Colonic mucosa (tissue), 4 donors: Measurements from ENCODE around the gene SYCP2. TPM values are rescaled to one million over a fixed set of nuclear protein-coding genes. Genes with fewer than 3 reads are reported as not detected.

ENCODE experiments used
- DNase-seq: peaks from one replicate; pipeline ENCODE4 v3.0.0-alpha.2; 2020
- H3K27ac ChIP-seq: fragments of 200-600 bp; one replicate; pipeline ENCODE4 v1.8.0; 2021
- H3K27me3 ChIP-seq: fragments of 200-600 bp; one replicate; pipeline ENCODE4 v1.8.0; 2021
- H3K36me3 ChIP-seq: fragments of 200-600 bp; one replicate; pipeline ENCODE4 v1.8.0; 2021
- H3K4me1 ChIP-seq: fragments of 200-600 bp; one replicate; pipeline ENCODE4 v1.8.0; 2021; ENCODE audit warnings: mild to moderate bottlenecking
- H3K4me3 ChIP-seq: fragments of 200-600 bp; one replicate; pipeline ENCODE4 v1.8.0; 2021
- H3K9ac ChIP-seq, 2 donors: one replicate each; pipeline ENCODE4 v1.7.0; 2013; ENCODE audit warnings: control low read depth in 2 of 2, low read depth in 2 of 2, low read length in 2 of 2
- H3K9me3 ChIP-seq: fragments of 200-600 bp; one replicate; pipeline ENCODE4 v1.8.0; 2021
- CTCF ChIP-seq: fragments of 200-600 bp; IDR thresholded peaks from one replicate; pipeline ENCODE4 v1.8.0; 2022; ENCODE audit warnings: antibody characterized with exemption, mild to moderate bottlenecking
- intact Hi-C: fragments of 100-400 bp; cut with DNase I; formaldehyde crosslinking; loops from one replicate; pipeline ENCODE4 v1.14.1; 2022
- total RNA-seq, 2 donors: library from RNA; stranded (reverse); fragmentation: NEBNext Ultra II Directional in 1 of 2; extraction: Animal tissue kit (Norgen Biotek cat#: 25700) in 1 of 2; gene quantifications; one replicate each; pipeline ENCODE4 v1.2.1, GENCODE V29; 2021
- donor health status: healthy.
- donor health status: DM: no; HTN: no; CAD: no.
- donor health status: DM: no; HTN: no; CAD: no.

SYCP2 gene
- total RNA-seq, 2 donors from 2014 or later: 0.74 to 1.1 TPM

- Histone ChIP-seq H3K27ac (no peak overlapping the region), H3K4me1 (no peaks in the 10 kb centered on the region), H3K9ac (no peak overlapping the region), H3K36me3 (no peaks in the 10 kb centered on the region), H3K9me3 (no peaks in the 10 kb centered on the region), H3K27me3 (no peaks in the 10 kb centered on the region), H3K4me3 (no peak overlapping the region)
- intact Hi-C loops: no loop called here
- no peak for TF ChIP-seq CTCF
- peak; percentile 34 for DNase-seq
These were observed 38.8 kb upstream of the SYCP2 start for GRCh38 chr20:59972037-59972801.

GRCh38 chr20:59971428-59971827, 38.0 kb upstream of the SYCP2 start:
- no peak overlapping the region for H3K9ac ChIP-seq
- H3K36me3 ChIP-seq: no peaks in the 10 kb centered on the region
- no peaks in the 10 kb centered on the region for H3K27me3 ChIP-seq

GRCh38 chr20:59966428-59966827, 33.0 kb upstream of the SYCP2 start:
- Histone ChIP-seq H3K9me3 (no peaks in the 10 kb centered on the region), H3K36me3 (no peaks in the 10 kb centered on the region)
- TF ChIP-seq CTCF: no peak

More at GRCh38 chr20:59971428-59971827, 38.0 kb upstream of the SYCP2 start:
- DNase-seq: no peak
- no peak for TF ChIP-seq CTCF
- intact Hi-C loops: no loop called here
- no peak overlapping the region for H3K4me3 ChIP-seq
- H3K27ac ChIP-seq: no peak overlapping the region
- no peaks in the 10 kb centered on the region for H3K4me1 ChIP-seq
- H3K9me3 ChIP-seq: no peaks in the 10 kb centered on the region

GRCh38 chr20:59962155-59962554, 28.7 kb upstream of the SYCP2 start:
- DNase-seq: no peak
- Histone ChIP-seq H3K27ac (no peak overlapping the region), H3K36me3 (no peaks in the 10 kb centered on the region), H3K9ac (no peak overlapping the region), H3K4me3 (no peak overlapping the region), H3K4me1 (peaks cover 3% of the 10 kb centered on the region), H3K27me3 (no peaks in the 10 kb centered on the region), H3K9me3 (no peaks in the 10 kb centered on the region)
- TF ChIP-seq CTCF: no peak
- intact Hi-C loops: no loop called here

More at GRCh38 chr20:59966428-59966827, 33.0 kb upstream of the SYCP2 start:
- H3K4me3 ChIP-seq: no peak overlapping the region
- DNase-seq: no peak
- H3K9ac ChIP-seq: no peak overlapping the region
- no peak overlapping the region for H3K27ac ChIP-seq
- H3K27me3 ChIP-seq: no peaks in the 10 kb centered on the region
- intact Hi-C loops: no loop called here
- H3K4me1 ChIP-seq: no peaks in the 10 kb centered on the region

GRCh38 chr20:59961423-59961822, 28.0 kb upstream of the SYCP2 start:
- intact Hi-C loops: no loop called here
- H3K27me3 ChIP-seq: no peaks in the 10 kb centered on the region
- TF ChIP-seq CTCF: no peak
- no peak overlapping the region for H3K4me3 ChIP-seq
- DNase-seq: no peak
- H3K27ac ChIP-seq: no peak overlapping the region
- H3K9me3 ChIP-seq: no peaks in the 10 kb centered on the region
- H3K4me1 ChIP-seq: peaks cover 3% of the 10 kb centered on the region
- H3K36me3 ChIP-seq: no peaks in the 10 kb centered on the region
- H3K9ac ChIP-seq: no peak overlapping the region
